CD14-positive monocyte (primary cell): ENCODE results near the gene CTNNAL1. TPM values are rescaled to one million over a fixed set of nuclear protein-coding genes. Genes with fewer than 3 reads are reported as not detected.

Source experiments
- DNase-seq, 3 donors: peaks; one replicate each; pipeline ENCODE4 v3.0.0-alpha.2; 2011 to 2022
- H2AFZ ChIP-seq: 2 replicates; pipeline ENCODE4 v1.6.0; 2012; ENCODE audit warnings: mild to moderate bottlenecking, low read depth, low read length, inconsistent platforms; ENCODE audit not compliant: insufficient read depth, poor library complexity, severe bottlenecking
- H3K27ac ChIP-seq, 2 donors: 1 replicate in 1 of 2; 2 replicates in 1 of 2; pipeline ENCODE4 v1.5.1; 2012 to 2013; ENCODE audit warnings: low read length in 2 of 2, control low read depth in 1 of 2, inconsistent platforms in 1 of 2, low read depth in 1 of 2, mild to moderate bottlenecking in 1 of 2
- H3K27me3 ChIP-seq, 2 donors: one replicate each; pipeline versions ENCODE4 v1.6.0 to v1.6.1; 2011 to 2013; ENCODE audit warnings: low read length in 2 of 2; ENCODE audit not compliant: control insufficient read depth in 2 of 2, insufficient read depth in 2 of 2
- H3K36me3 ChIP-seq, 2 donors: replicated peaks in 1 of 2; 1 replicate in 1 of 2; 2 replicates in 1 of 2; pipeline versions ENCODE4 v1.5.1 to v1.6.1; 2012 to 2013; ENCODE audit warnings: low read length in 2 of 2, control low read depth in 1 of 2, inconsistent platforms in 1 of 2, mild to moderate bottlenecking in 1 of 2; ENCODE audit not compliant: insufficient read depth in 2 of 2, control insufficient read depth in 1 of 2
- H3K4me1 ChIP-seq, 2 donors: 1 replicate in 1 of 2; 2 replicates in 1 of 2; pipeline versions ENCODE4 v1.5.1 to v1.6.1; 2012 to 2013; ENCODE audit warnings: low read length in 2 of 2, control low read depth in 1 of 2, inconsistent platforms in 1 of 2, mild to moderate bottlenecking in 1 of 2, moderate library complexity in 1 of 2; ENCODE audit not compliant: insufficient read depth in 2 of 2, control insufficient read depth in 1 of 2
- H3K4me2 ChIP-seq: replicated peaks from 2 replicates; pipeline ENCODE3; 2012; ENCODE audit warnings: low read length, moderate library complexity, mild to moderate bottlenecking; ENCODE audit not compliant: poor library complexity, severe bottlenecking; ENCODE audit errors: extremely low read depth
- H3K4me3 ChIP-seq, 3 experiments: fragments of 200-600 bp in 1 of 3; sonication (generic) in 1 of 3; replicated peaks in 1 of 3; 1 replicate in 2 of 3; 2 replicates in 1 of 3; pipeline ENCODE4 v1.5.1; 2011 to 2013; ENCODE audit warnings: low read length in 3 of 3, mild to moderate bottlenecking in 3 of 3, control low read depth in 2 of 3, low read depth in 2 of 3, inconsistent platforms in 1 of 3, moderate library complexity in 1 of 3
- H3K79me2 ChIP-seq: 2 replicates; pipeline ENCODE4 v1.6.0; 2012; ENCODE audit warnings: mild to moderate bottlenecking, control low read depth, inconsistent platforms, low read length, moderate library complexity; ENCODE audit not compliant: insufficient read depth
- H3K9ac ChIP-seq: 2 replicates; pipeline ENCODE4 v1.6.0; 2017; ENCODE audit warnings: low read length, mild to moderate bottlenecking; ENCODE audit not compliant: insufficient read depth, poor library complexity, severe bottlenecking
- H3K9me3 ChIP-seq, 2 donors: replicated peaks in 1 of 2; 1 replicate in 1 of 2; 2 replicates in 1 of 2; pipeline versions ENCODE4 v1.5.1 to v1.6.1; 2012 to 2013; ENCODE audit warnings: low read length in 2 of 2, control low read depth in 1 of 2; ENCODE audit not compliant: control insufficient read depth in 1 of 2, insufficient read depth in 1 of 2
- H4K20me1 ChIP-seq: 2 replicates; pipeline ENCODE4 v1.6.0; 2012; ENCODE audit warnings: mild to moderate bottlenecking, low read length, control low read depth, moderate library complexity; ENCODE audit not compliant: insufficient read depth
- H3K27ac Mint-ChIP-seq, 7 donors: one replicate each; pipeline ENCODE4 v1.8.0; 2020; ENCODE audit warnings: mild to moderate bottlenecking in 7 of 7, mixed read lengths in 7 of 7, moderate library complexity in 6 of 7, inconsistent platforms in 2 of 7
- H3K27me3 Mint-ChIP-seq, 3 donors: one replicate each; pipeline ENCODE4 v1.8.0; 2021 to 2022; ENCODE audit warnings: low read depth in 3 of 3, mild to moderate bottlenecking in 3 of 3, mixed read lengths in 3 of 3, moderate library complexity in 3 of 3, inconsistent platforms in 1 of 3
- H3K36me3 Mint-ChIP-seq, 2 donors: one replicate each; pipeline ENCODE4 v1.8.0; 2020; ENCODE audit warnings: mixed read lengths in 2 of 2, inconsistent platforms in 1 of 2, mild to moderate bottlenecking in 1 of 2
- H3K4me1 Mint-ChIP-seq: one replicate; pipeline ENCODE4 v1.8.0; 2020; ENCODE audit warnings: mild to moderate bottlenecking, mixed read lengths
- H3K4me3 Mint-ChIP-seq, 2 donors: one replicate each; pipeline ENCODE4 v1.8.0; 2020; ENCODE audit warnings: mild to moderate bottlenecking in 2 of 2, mixed read lengths in 2 of 2, moderate library complexity in 1 of 2
- H3K9me3 Mint-ChIP-seq, 7 donors: one replicate each; pipeline ENCODE4 v1.8.0; 2020 to 2022; ENCODE audit warnings: mixed read lengths in 7 of 7, mild to moderate bottlenecking in 6 of 7, moderate library complexity in 6 of 7, inconsistent platforms in 2 of 7
- WGBS: methylation state at CpG from one replicate; pipeline ENCODE4 v1.1.5; 2013; ENCODE audit warnings: missing lambda C conversion rate; ENCODE audit not compliant: insufficient coverage; 5-methylcytosine and 5-hydroxymethylcytosine counted together
- intact Hi-C, 2 donors: fragments of 100-400 bp; cut with micrococcal nuclease; formaldehyde crosslinking; loops; one replicate each; pipeline versions ENCODE4 v1.15.0 to v1.15.1; 2023
- polyA plus RNA-seq, 3 donors: library from polyadenylated mRNA; depleted of rRNA in 1 of 3; unstranded in 2 of 3; stranded (reverse) in 1 of 3; fragments of 300-500 nt in 2 of 3; fragments of >200 nt in 1 of 3; fragmentation: Illumina TruSeq in 2 of 3; gene quantifications; 1 replicate in 2 of 3; 2 replicates in 1 of 3; pipeline ENCODE4 v1.2.3, GENCODE V29; 2012 to 2021
- small RNA-seq: library from RNA; depleted of rRNA; stranded (forward); fragments of <200 nt; gene quantifications from one replicate; pipeline ENCODE3, GENCODE V24; 2012; ENCODE audit warnings: low read depth; ENCODE audit not compliant: insufficient read length
- TF ChIP-seq, protein P1 (sequence below): fragments of 200-600 bp; IDR thresholded peaks from one replicate; pipeline ENCODE4 v1.8.0; 2022; ENCODE audit warnings: antibody characterized with exemption, mild to moderate bottlenecking

The CTNNAL1 gene
- polyA plus RNA-seq, 3 donors, result 0.10 to 0.39 (median 0.25) TPM

DNA sequence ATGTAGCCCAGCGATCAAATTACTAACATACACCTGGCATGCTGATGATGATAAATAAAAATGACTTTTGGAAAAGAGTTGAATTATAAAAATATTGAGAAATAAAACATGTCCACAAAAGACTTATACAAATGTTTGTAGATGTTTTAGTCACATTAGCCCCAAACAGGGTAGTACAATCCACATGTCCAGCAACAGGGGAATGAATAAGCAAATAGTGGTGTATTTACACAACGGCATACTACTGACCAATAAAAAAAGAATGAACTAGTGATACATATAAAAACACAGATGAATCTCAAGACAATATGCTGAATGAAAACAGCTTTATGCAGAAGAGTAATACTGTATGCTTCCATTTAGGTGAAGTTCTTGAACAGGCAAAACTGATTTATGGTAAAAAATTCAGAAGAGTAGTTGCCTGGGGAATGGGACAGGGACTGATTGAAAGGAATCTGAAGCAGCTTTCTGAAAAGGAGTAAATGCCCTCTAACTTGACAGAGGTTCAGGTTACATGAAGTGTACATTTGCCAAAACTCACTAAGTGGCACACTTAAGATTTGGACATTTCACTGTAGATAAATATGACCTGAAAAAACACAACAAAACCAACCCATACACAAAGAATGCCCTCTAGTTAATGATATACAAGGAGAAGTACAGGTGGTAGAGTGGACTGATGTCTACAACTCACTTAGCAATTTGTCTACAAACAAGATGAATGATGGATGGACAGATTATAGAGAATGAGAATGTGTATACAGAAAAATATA lies 115.8 kb downstream of the CTNNAL1 start:
- intact Hi-C loops, result no loop called here
- H3K36me3 Mint-ChIP-seq, result peaks cover 90 to 92% of the 10 kb centered on the region in 2 donors
- Histone ChIP-seq H4K20me1 (no peaks in the 10 kb centered on the region), H3K4me3 (no peak overlapping the region), H3K36me3 (peaks cover 86 to 99% of the 10 kb centered on the region in 2 donors), H3K79me2 (no peaks in the 10 kb centered on the region), H3K27ac (no peak overlapping the region), H3K9ac (no peak overlapping the region), H2AFZ (no peak overlapping the region), H3K4me1 (no peaks in the 10 kb centered on the region), H3K9me3 (no peaks in the 10 kb centered on the region), H3K27me3 (no peaks in the 10 kb centered on the region), H3K4me2 (no peak overlapping the region)
- H3K4me1 Mint-ChIP-seq, result no peaks in the 10 kb centered on the region
- H3K4me3 Mint-ChIP-seq, result no peak overlapping the region
- no peak for DNase-seq
- H3K9me3 Mint-ChIP-seq, result no peaks in the 10 kb centered on the region
- no CpG with 5 or more reads among the region's 2 CpGs for WGBS
- H3K27me3 Mint-ChIP-seq, result no peaks in the 10 kb centered on the region
- TF ChIP-seq, protein P1, sequence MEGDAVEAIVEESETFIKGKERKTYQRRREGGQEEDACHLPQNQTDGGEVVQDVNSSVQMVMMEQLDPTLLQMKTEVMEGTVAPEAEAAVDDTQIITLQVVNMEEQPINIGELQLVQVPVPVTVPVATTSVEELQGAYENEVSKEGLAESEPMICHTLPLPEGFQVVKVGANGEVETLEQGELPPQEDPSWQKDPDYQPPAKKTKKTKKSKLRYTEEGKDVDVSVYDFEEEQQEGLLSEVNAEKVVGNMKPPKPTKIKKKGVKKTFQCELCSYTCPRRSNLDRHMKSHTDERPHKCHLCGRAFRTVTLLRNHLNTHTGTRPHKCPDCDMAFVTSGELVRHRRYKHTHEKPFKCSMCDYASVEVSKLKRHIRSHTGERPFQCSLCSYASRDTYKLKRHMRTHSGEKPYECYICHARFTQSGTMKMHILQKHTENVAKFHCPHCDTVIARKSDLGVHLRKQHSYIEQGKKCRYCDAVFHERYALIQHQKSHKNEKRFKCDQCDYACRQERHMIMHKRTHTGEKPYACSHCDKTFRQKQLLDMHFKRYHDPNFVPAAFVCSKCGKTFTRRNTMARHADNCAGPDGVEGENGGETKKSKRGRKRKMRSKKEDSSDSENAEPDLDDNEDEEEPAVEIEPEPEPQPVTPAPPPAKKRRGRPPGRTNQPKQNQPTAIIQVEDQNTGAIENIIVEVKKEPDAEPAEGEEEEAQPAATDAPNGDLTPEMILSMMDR, result no peak
- no peak overlapping the region for H3K27ac Mint-ChIP-seq

GRCh38 chr9:108894225-108894997 lies 118.9 kb downstream of the CTNNAL1 start:
- no peaks in the 10 kb centered on the region for H3K9me3 Mint-ChIP-seq
- H3K4me3 Mint-ChIP-seq, result no peak overlapping the region
- Histone ChIP-seq H3K4me2 (no peak overlapping the region), H3K4me3 (no peak overlapping the region), H3K36me3 (peaks cover 90 to 99% of the 10 kb centered on the region in 2 donors), H3K27ac (no peak overlapping the region), H4K20me1 (no peaks in the 10 kb centered on the region), H2AFZ (no peak overlapping the region), H3K27me3 (no peaks in the 10 kb centered on the region), H3K9ac (no peak overlapping the region), H3K9me3 (no peaks in the 10 kb centered on the region), H3K4me1 (no peaks in the 10 kb centered on the region), H3K79me2 (no peaks in the 10 kb centered on the region)
- H3K27ac Mint-ChIP-seq, result no peak overlapping the region
- no peaks in the 10 kb centered on the region for H3K27me3 Mint-ChIP-seq
- H3K4me1 Mint-ChIP-seq, result no peaks in the 10 kb centered on the region
- TF ChIP-seq, protein P1, result no peak
- intact Hi-C loops, result no loop called here
- H3K36me3 Mint-ChIP-seq, result peaks cover 92 to 94% of the 10 kb centered on the region in 2 donors
- no peak for DNase-seq
- WGBS, result no CpG with 5 or more reads among the region's 4 CpGs

Small RNAs within 50 kb of the gene (small RNA-seq; reads per million reads assigned to genes)
- gene MIR32 (19.6 reads per million, percentile 87 among the genes with 10 or more reads in this experiment), gene RF00019 (not detected)

Other genes starting within 250 kb of the CTNNAL1 start
- gene ACTL7B, start 157.5 kb downstream of the CTNNAL1 start, polyA plus RNA-seq, result under 1 TPM in 1 of 3 donors, not detected in 2; 0.05 TPM
- not detected for gene ACTL7A, start 151.2 kb downstream of the CTNNAL1 start, polyA plus RNA-seq
- gene ELP1, start 79.4 kb downstream of the CTNNAL1 start, polyA plus RNA-seq, result 10 to 100 TPM in 2 of 3 donors, 1 to 10 TPM in 1; 7.9 to 12.2 (median 11.1) TPM
- 10 to 100 TPM; 15.9 to 27.5 (median 16.1) TPM for gene ABITRAM, start 79.1 kb downstream of the CTNNAL1 start, polyA plus RNA-seq
- gene TMEM245, start 106.4 kb upstream of the CTNNAL1 start, polyA plus RNA-seq, result 10 to 100 TPM in 1 of 3 donors, 1 to 10 TPM in 2; 6.9 to 11.3 (median 9.7) TPM
- not detected for gene FRRS1L, start 153.8 kb upstream of the CTNNAL1 start, polyA plus RNA-seq